ENCODE data around the gene PHLDA3.
A peak's percentile ranks its signal among the peaks of the same experiment; 100 is the strongest.

Gene PHLDA3

DNA sequence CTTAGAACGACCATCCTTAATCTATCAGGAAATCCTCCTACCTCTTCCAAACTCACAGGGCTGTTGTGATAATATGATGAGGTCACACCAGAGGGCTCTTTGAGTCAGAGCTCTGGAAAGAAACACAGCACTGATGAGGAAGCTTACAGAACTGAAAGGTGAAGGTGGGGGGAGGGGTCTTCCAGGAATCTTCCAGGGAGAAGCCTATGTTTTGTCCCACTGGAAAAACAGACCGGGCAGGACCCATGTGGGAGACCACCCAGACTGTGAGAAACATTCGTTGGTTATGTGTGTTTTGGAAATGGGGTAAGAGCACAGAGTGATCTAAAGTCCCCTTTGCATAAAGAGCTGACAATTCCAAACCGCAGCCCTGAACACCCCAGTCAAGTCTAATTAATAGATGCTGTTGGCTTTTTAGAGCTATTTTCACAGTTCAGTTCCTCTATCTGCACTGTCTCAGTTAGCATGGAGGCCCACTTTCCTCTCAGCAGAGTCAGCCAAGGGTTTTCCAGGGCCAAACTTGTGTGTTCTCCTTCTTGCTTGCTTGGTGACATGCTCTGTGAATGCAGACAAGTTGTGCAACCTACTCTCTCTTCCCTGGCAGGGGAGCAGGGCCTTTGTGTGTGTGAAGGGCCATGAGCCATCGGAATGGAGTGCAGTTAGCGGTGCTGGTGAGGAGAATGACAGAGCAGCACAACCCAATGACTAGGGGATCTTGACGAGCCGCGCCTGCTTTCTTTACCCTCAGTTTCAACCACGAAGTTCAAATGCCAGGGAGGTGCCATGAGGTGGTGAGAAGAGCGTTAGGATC lies 12.3 kb downstream of the PHLDA3 start:
- peak overlapping the region in 1 of 3 experiments; percentile 10 for H3K4me3 Mint-ChIP-seq
- peaks cover 5% of the 10 kb centered on the region for H3K27me3 Mint-ChIP-seq (ENCODE audit: low read depth)
- no peaks in the 10 kb centered on the region for H3K9me3 Mint-ChIP-seq
- TF ChIP-seq, protein P1, sequence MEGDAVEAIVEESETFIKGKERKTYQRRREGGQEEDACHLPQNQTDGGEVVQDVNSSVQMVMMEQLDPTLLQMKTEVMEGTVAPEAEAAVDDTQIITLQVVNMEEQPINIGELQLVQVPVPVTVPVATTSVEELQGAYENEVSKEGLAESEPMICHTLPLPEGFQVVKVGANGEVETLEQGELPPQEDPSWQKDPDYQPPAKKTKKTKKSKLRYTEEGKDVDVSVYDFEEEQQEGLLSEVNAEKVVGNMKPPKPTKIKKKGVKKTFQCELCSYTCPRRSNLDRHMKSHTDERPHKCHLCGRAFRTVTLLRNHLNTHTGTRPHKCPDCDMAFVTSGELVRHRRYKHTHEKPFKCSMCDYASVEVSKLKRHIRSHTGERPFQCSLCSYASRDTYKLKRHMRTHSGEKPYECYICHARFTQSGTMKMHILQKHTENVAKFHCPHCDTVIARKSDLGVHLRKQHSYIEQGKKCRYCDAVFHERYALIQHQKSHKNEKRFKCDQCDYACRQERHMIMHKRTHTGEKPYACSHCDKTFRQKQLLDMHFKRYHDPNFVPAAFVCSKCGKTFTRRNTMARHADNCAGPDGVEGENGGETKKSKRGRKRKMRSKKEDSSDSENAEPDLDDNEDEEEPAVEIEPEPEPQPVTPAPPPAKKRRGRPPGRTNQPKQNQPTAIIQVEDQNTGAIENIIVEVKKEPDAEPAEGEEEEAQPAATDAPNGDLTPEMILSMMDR (IDR thresholded peaks at IDR 0.05; ENCODE audit: unreplicated experiment in 3 of 3) = no peak
- H3K27ac Mint-ChIP-seq = peak overlapping the region; percentile 33 to 97 (median 96)
- no peaks in the 10 kb centered on the region for H3K36me3 Mint-ChIP-seq (ENCODE audit: low read depth)
- peaks cover 50% of the 10 kb centered on the region for H3K4me1 Mint-ChIP-seq

DNA sequence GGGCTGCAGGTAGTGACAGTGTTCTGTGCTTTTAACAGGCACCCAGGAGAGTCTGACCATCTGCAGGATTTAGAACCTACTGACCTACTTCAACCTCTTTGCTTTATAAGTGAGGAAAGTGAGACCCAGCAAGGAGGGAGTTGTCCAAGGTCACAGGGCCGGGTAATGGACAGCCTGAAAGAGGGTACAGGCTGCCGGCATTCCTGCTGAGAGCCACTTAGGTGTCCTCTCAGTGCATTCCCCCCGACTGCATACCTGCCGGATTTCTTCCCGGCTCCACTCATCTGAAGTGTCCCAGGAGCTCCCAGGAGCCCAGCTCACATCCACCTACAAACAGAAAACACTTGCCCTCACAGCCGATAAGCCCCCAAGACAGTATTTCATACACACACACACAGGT lies 13.9 kb downstream of the PHLDA3 start:
- TF ChIP-seq, protein P1 (IDR thresholded peaks at IDR 0.05; ENCODE audit: unreplicated experiment in 3 of 3) = no peak
- H3K9me3 Mint-ChIP-seq = no peaks in the 10 kb centered on the region
- H3K27ac Mint-ChIP-seq = peak overlapping the region; percentile 18 to 97 (median 78)
- H3K4me1 Mint-ChIP-seq = peaks cover 49% of the 10 kb centered on the region
- no peaks in the 10 kb centered on the region for H3K27me3 Mint-ChIP-seq (ENCODE audit: low read depth)
- no peaks in the 10 kb centered on the region for H3K36me3 Mint-ChIP-seq (ENCODE audit: low read depth)
- H3K4me3 Mint-ChIP-seq = no peak overlapping the region

DNA sequence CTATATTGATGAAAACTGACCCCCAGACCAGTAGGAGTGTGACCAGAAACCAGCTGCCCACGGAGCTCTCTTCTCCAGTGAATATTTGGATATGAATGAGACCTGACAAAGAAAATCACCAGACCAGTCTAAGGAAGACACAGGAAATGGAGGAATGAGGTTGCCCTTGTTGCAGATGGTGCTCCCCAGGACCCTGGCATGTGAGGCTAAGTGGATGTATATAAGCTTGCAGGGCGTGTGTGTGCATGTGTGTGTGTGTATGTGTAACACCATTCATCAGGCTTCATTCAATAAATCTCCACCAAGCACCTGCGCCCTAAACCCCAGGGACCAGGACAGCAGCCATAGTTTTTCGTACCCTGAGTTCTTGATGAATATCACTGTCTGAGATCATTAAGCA lies 14.4 kb downstream of the PHLDA3 start:
- no peaks in the 10 kb centered on the region for H3K9me3 Mint-ChIP-seq
- no peaks in the 10 kb centered on the region for H3K36me3 Mint-ChIP-seq (ENCODE audit: low read depth)
- peaks cover 53% of the 10 kb centered on the region for H3K4me1 Mint-ChIP-seq
- TF ChIP-seq, protein P1 (IDR thresholded peaks at IDR 0.05; ENCODE audit: unreplicated experiment in 3 of 3) = no peak
- no peak overlapping the region for H3K4me3 Mint-ChIP-seq
- H3K27me3 Mint-ChIP-seq (ENCODE audit: low read depth) = peaks cover 3% of the 10 kb centered on the region
- peak overlapping the region; percentile 18 to 97 (median 78) for H3K27ac Mint-ChIP-seq

DNA sequence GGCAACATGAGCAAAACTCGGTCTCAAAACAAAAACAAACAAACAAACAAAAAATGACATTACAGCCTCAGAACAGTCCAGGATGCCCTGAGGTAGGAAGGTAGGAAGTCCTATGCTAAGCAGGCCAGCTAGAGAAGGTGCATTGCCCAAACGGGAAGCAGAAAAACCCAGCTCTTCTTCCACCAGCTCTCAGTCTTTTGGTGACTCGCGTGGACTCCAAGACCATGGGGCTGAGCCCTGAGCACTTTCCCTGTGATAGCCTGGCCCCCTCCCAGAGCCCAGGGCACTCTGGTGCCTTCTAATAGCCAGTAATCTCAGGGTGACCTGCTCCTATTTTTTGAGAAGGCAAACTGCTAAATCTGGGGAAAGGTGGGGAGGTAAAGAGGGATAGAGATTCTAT lies 16.1 kb downstream of the PHLDA3 start:
- no peaks in the 10 kb centered on the region for H3K9me3 Mint-ChIP-seq
- peaks cover 68% of the 10 kb centered on the region for H3K4me1 Mint-ChIP-seq
- peak overlapping the region in 1 of 3 experiments; percentile 65 for H3K27ac Mint-ChIP-seq
- H3K36me3 Mint-ChIP-seq (ENCODE audit: low read depth) = no peaks in the 10 kb centered on the region
- TF ChIP-seq, protein P1 (IDR thresholded peaks at IDR 0.05; ENCODE audit: unreplicated experiment in 3 of 3) = no peak
- H3K27me3 Mint-ChIP-seq (ENCODE audit: low read depth) = peaks cover 3% of the 10 kb centered on the region
- no peak overlapping the region for H3K4me3 Mint-ChIP-seq

DNA sequence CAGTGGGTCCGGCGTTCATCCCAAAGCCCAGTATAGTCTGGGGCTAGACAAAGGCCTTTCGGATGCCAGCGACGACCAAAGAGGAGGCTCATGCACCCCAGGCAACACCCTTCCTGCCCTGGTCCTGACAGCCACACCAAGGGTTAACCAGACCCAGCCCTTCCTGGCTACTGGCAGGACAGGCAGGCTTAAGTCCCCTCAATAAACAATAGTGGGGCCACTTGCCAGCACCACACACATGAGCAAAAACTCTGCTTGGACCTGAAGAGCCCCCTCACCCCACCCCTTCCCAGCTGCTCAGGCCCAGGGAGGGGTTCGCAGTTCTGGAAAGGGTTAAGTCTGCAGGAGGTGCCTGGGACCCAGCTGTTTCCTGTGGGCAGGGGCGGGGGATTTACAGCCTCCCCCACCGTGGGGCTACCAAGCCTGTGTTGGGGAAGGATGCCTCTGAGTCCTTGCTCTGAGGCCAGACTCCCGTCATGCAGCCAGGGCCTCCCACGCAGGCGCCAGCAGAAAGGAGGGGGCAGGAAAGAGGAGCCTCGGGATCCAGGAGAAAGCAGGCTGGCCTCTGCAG lies 18.2 kb downstream of the PHLDA3 start:
- H3K36me3 Mint-ChIP-seq (ENCODE audit: low read depth) = no peaks in the 10 kb centered on the region
- peak overlapping the region; percentile 83 to 88 (median 87) for H3K27ac Mint-ChIP-seq
- no peaks in the 10 kb centered on the region for H3K9me3 Mint-ChIP-seq
- TF ChIP-seq, protein P1 (IDR thresholded peaks at IDR 0.05; ENCODE audit: unreplicated experiment in 3 of 3) = no peak
- peak overlapping the region; percentile 16 to 63 (median 27) for H3K4me3 Mint-ChIP-seq
- peaks cover 3% of the 10 kb centered on the region for H3K27me3 Mint-ChIP-seq (ENCODE audit: low read depth)
- H3K4me1 Mint-ChIP-seq = peaks cover 66% of the 10 kb centered on the region
